Fibroblast of skin of scalp (primary cell): Measurements from ENCODE around the gene CAVIN3.
"Not testable (repeated sequence)": the region's sequence is repeated elsewhere in the genome, so short reads cannot be mapped to it uniquely, and the experiment has no call there.

Source experiments
- DNase-seq: peaks from one replicate; pipeline ENCODE4 v3.0.0-alpha.2; 2013

The CAVIN3 gene

GRCh38 chr11:6323291-6323905 is 3.1 kb upstream of the CAVIN3 start:
- no peak for DNase-seq

- DNase-seq = peak; percentile 60
These were observed 1.7 kb upstream of the CAVIN3 start for GRCh38 chr11:6321961-6322362.

GRCh38 chr11:6321356-6321755 is 1.1 kb upstream of the CAVIN3 start:
- DNase-seq = no peak

GRCh38 chr11:6319704-6320410 is 444 bp downstream of the CAVIN3 start:
- DNase-seq = peak; percentile 98

GRCh38 chr11:6319001-6319703 is 1.1 kb downstream of the CAVIN3 start:
- DNase-seq = peak; percentile 63

GRCh38 chr11:6318204-6318603 is 2.1 kb downstream of the CAVIN3 start:
- no peak for DNase-seq

- peak; percentile 59 for DNase-seq
These were observed 4.4 kb downstream of the CAVIN3 start for GRCh38 chr11:6315811-6316425.

GRCh38 chr11:6312106-6312505 is 8.2 kb downstream of the CAVIN3 start:
- DNase-seq = no peak

- peak; percentile 39 for DNase-seq
These were observed 12.4 kb downstream of the CAVIN3 start for GRCh38 chr11:6307876-6308275.

GRCh38 chr11:6305297-6305696 is 15.0 kb downstream of the CAVIN3 start:
- DNase-seq = no peak

- DNase-seq = no peak
These were observed 16.6 kb downstream of the CAVIN3 start for GRCh38 chr11:6303661-6304060.

- DNase-seq = no peak
These were observed 19.2 kb downstream of the CAVIN3 start for GRCh38 chr11:6301096-6301495.

- DNase-seq = no peak
These were observed 20.0 kb downstream of the CAVIN3 start for GRCh38 chr11:6300325-6300724.

- DNase-seq = peak; percentile 25
These were observed 21.7 kb downstream of the CAVIN3 start for GRCh38 chr11:6298605-6299004.

GRCh38 chr11:6297831-6298230 is 22.5 kb downstream of the CAVIN3 start:
- DNase-seq = peak; percentile 15

GRCh38 chr11:6285019-6285418 is 35.3 kb downstream of the CAVIN3 start:
- DNase-seq = no peak

GRCh38 chr11:6284250-6284649 is 36.1 kb downstream of the CAVIN3 start:
- DNase-seq = no peak

- no peak for DNase-seq
These were observed 36.8 kb downstream of the CAVIN3 start for GRCh38 chr11:6283453-6284023.

GRCh38 chr11:6280809-6281208 is 39.5 kb downstream of the CAVIN3 start:
- not testable (repeated sequence) for DNase-seq

GRCh38 chr11:6273188-6273587 is 47.1 kb downstream of the CAVIN3 start:
- no peak for DNase-seq

GRCh38 chr11:6271598-6271997 is 48.7 kb downstream of the CAVIN3 start:
- DNase-seq = no peak

GRCh38 chr11:6270584-6271246 is 49.6 kb downstream of the CAVIN3 start:
- no peak for DNase-seq
